GM21447 (cell line): ENCODE results near the gene SPATA6L.
A peak's percentile ranks its signal among the peaks of the same experiment; 100 is the strongest.
"Not testable (repeated sequence)": the region's sequence is repeated elsewhere in the genome, so short reads cannot be mapped to it uniquely, and the experiment has no call there.

Experiments used
- ATAC-seq: cut with Tn5 transposase; IDR thresholded peaks from one replicate; pipeline ENCODE4 v1.9.1; 2021; ENCODE audit not compliant: unreplicated experiment

SPATA6L gene

DNA sequence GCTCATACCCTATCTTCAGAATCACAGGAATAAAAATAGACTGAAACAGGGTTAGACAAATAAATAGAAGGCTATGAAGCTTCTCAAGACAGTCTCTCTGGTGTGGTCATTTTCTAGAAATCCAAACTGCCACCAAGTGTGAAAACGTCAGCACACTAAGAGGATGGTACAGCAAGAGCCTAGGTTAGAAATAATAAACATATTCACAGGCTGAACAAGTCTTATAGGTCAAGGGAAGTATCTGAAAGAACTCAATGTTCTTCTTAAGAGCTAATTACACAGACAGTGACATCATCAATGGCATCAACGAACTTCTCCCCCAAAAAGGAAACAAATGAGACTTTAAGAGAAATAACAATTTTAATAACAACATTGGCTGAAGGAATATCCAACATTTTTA is 26.9 kb downstream of the SPATA6L start:
- no peak for ATAC-seq

DNA sequence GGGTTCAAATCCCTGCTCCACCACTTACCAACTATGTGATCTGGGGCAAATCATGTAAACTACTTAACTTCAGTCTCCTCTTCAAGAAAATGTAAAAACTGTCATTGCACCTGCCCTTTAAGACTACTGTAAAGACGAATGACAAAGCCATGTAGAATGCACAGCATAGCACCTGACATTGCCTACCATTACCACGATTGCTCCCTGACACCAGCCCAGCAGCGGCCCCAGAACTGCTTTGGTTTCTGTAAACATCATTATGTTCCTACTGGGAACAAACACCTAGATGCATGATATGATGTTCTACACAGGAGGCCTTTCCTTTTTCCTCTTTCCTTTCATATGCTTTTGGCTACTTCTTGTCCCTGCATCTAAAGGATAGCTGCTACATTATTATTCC is 27.3 kb downstream of the SPATA6L start:
- no peak for ATAC-seq

GRCh38 chr9:4630836-4631235 is 35.4 kb downstream of the SPATA6L start:
- no peak for ATAC-seq

DNA sequence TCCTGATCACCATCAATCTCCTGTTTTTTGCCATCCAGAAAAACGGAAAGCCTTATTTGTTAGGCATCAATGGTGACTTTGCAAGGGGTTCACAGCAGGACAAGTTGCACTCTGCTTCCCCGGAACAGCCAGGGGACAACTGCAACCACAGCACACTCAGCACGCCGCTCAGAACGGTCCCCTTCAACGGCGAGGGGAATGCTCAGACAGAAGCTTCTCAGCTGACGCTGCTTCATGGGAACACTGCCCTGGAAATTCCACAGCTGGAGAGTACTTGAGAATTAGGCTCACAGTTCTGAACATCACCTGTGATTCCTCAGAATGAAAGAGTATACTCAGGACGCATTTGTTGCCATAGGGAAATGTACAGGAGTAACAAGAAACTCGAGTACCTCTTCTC is 44.3 kb downstream of the SPATA6L start:
- no peak for ATAC-seq

- ATAC-seq: no peak
These were observed 45.3 kb downstream of the SPATA6L start for GRCh38 chr9:4620881-4621555.

- ATAC-seq: no peak
These were observed 46.1 kb downstream of the SPATA6L start for GRCh38 chr9:4620057-4620765.

GRCh38 chr9:4618700-4619099 is 47.6 kb downstream of the SPATA6L start:
- no peak for ATAC-seq

- ATAC-seq: no peak
These were observed 48.5 kb downstream of the SPATA6L start for GRCh38 chr9:4617752-4618151.

DNA sequence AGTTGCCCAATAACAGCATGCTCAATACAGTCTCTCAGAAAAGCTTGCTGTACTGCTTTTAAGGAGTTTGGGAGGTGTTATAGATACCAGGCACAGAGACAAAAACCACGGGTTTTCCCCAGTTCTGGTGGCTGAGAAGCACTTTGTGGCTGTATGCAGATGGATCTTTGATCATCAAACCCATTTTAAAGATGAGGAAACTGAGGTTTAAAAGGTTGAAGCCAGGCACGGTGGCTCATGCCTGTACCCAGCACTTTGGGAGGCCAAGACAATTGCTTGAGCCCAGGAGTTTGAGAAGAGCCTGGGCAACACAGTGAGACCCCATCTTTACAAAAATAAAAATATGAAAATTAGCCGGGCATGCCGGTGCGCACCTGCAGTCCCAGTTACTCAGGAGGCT is 50.5 kb downstream of the SPATA6L start:
- no peak for ATAC-seq

GRCh38 chr9:4615251-4615650 is 51.0 kb downstream of the SPATA6L start:
- no peak for ATAC-seq

- no peak for ATAC-seq
These were observed 51.7 kb downstream of the SPATA6L start for GRCh38 chr9:4614627-4615026.

DNA sequence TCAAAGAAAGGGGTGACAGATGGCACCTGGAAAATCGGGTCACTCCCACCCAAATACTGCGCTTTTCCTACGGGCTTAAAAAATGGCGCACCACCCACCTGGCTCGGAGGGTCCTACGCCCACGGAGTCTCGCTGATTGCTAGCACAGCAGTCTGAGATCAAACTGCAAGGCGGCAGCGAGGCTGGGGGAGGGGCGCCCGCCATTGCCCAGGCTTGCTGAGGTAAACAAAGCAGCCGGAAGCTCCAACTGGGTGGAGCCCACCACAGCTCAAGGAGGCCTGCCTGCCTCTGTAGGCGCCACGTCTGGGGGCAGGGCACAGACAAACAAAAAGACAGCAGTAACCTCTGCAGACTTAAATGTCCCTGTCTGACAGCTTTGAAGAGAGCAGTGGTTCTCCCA is 60.2 kb downstream of the SPATA6L start:
- not testable (repeated sequence) for ATAC-seq

- peak; percentile 90 for ATAC-seq
These were observed 61.6 kb downstream of the SPATA6L start for GRCh38 chr9:4604678-4605095.

- ATAC-seq: no peak
These were observed 62.5 kb downstream of the SPATA6L start for GRCh38 chr9:4603830-4604229.

- no peak for ATAC-seq
These were observed 65.9 kb downstream of the SPATA6L start for GRCh38 chr9:4600368-4600767.

GRCh38 chr9:4596165-4596922 is 69.9 kb downstream of the SPATA6L start:
- no peak for ATAC-seq

DNA sequence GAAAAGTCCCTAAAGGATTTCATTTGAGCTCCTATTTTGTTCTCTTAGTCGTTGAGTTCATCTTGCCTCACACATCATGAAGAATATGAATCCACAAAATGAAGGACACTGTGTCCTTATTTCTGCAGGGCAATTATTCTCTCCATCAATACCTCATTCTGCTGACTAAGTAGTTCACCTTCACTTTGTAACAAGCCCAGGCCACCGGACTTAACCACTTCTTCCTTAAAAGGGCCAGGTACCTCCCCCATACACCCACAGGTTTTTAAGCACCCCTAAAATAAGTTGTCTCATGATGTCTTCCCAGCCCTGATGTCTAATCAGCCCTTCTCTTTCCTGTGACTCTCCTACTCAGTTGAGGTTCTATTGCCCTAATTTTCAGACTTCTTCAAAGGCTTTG is 71.3 kb downstream of the SPATA6L start:
- ATAC-seq: no peak

GRCh38 chr9:4594545-4594944 is 71.7 kb downstream of the SPATA6L start:
- ATAC-seq: no peak

DNA sequence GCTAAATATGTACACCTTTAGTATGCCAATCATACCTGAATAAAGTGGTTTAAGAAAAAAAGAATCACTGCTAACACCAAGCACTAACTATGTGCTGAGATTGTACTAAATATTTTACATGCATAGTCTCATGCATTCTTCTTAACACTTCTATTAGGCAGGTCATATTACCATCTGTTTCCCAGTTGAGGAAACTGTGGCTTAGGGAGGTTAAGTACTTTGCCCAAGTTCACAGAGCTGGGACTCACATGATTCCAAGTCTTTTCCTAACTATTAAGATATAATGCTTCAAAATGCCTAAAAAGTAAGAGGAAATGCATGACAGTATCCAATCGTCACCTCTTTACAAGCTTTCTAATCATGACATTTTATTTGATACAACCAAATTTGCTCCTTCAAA is 73.4 kb downstream of the SPATA6L start:
- no peak for ATAC-seq

- ATAC-seq: no peak
These were observed 74.0 kb downstream of the SPATA6L start for GRCh38 chr9:4592295-4592694.

GRCh38 chr9:4591123-4591500 is 75.2 kb downstream of the SPATA6L start:
- no peak for ATAC-seq
